IMR-90 (cell line): ENCODE results near the gene ABCA2. TPM values are rescaled to one million over a fixed set of nuclear protein-coding genes. Genes with fewer than 3 reads are reported as not detected.

Experiments used
- ATAC-seq: fragments of 200-7000 bp; cut with Tn5 transposase; 2 replicates; pipeline ENCODE4 v1.9.1; 2020; ENCODE audit warnings: low read depth, mild to moderate bottlenecking, moderate library complexity
- BruUV-seq: library from RNA; stranded (reverse); fragments of 400-500 nt; replicated peaks from 2 replicates; lab custom pipeline; 2021; lab: Mats Ljungman, UMichigan
- CTCF ChIA-PET: fragments of 300-600 bp; formaldehyde crosslinking; extraction: SDS; loops from one replicate; lab custom pipeline; 2021; ENCODE audit warnings: antibody characterized with exemption; lab: Yijun Ruan, JAX
- POLR2A ChIA-PET: fragments of 300-600 bp; sonication (Branson Sonifier 250); formaldehyde crosslinking; loops from one replicate; lab custom pipeline; 2022; ENCODE audit warnings: antibody characterized with exemption; ENCODE audit not compliant: unreplicated experiment; lab: Charles Lee
- DNase-seq: peaks from one replicate; pipeline ENCODE4 v3.0.0; 2013
- H2AFZ ChIP-seq: replicated peaks from 2 replicates; pipeline ENCODE3; 2013; ENCODE audit warnings: low read length, mild to moderate bottlenecking; ENCODE audit not compliant: poor library complexity
- H2AK5ac ChIP-seq: 2 replicates; pipeline ENCODE4 v1.6.1; 2013; ENCODE audit warnings: low read depth, low read length, inconsistent platforms
- H2AK9ac ChIP-seq: replicated peaks from 2 replicates; pipeline ENCODE3; 2013; ENCODE audit warnings: mild to moderate bottlenecking, low read depth, low read length, moderate library complexity; ENCODE audit not compliant: poor library complexity
- H2BK120ac ChIP-seq: 2 replicates; pipeline ENCODE4 v1.6.1; 2013; ENCODE audit warnings: low read depth, low read length, inconsistent platforms
- H2BK15ac ChIP-seq: 3 replicates; pipeline ENCODE4 v1.6.1; 2013; ENCODE audit warnings: low read depth, low read length, inconsistent platforms
- H2BK20ac ChIP-seq: 2 replicates; pipeline ENCODE4 v1.6.1; 2013; ENCODE audit warnings: low read depth, mild to moderate bottlenecking, inconsistent platforms, low read length, moderate library complexity
- H2BK5ac ChIP-seq: 2 replicates; pipeline ENCODE4 v1.6.1; 2013; ENCODE audit warnings: mild to moderate bottlenecking, low read depth, low read length, inconsistent platforms; ENCODE audit not compliant: poor library complexity, severe bottlenecking
- H3K14ac ChIP-seq: replicated peaks from 2 replicates; pipeline ENCODE4 v1.6.1; 2013; ENCODE audit warnings: low read depth, low read length, inconsistent platforms
- H3K18ac ChIP-seq: 2 replicates; pipeline ENCODE4 v1.6.1; 2013; ENCODE audit warnings: low read depth, low read length, control low read depth
- H3K23ac ChIP-seq: 2 replicates; pipeline ENCODE4 v1.6.1; 2013; ENCODE audit warnings: low read depth, low read length, inconsistent platforms
- H3K27ac ChIP-seq: 2 replicates; pipeline ENCODE4 v1.5.1; 2013; ENCODE audit warnings: mild to moderate bottlenecking, control low read depth, low read length; ENCODE audit not compliant: insufficient read depth
- H3K27me3 ChIP-seq: 2 replicates; pipeline ENCODE4 v1.6.1; 2013; ENCODE audit warnings: low read length; ENCODE audit not compliant: control insufficient read depth, insufficient read depth
- H3K36me3 ChIP-seq: 2 replicates; pipeline ENCODE4 v1.6.1; 2013; ENCODE audit warnings: low read length, mixed read lengths; ENCODE audit not compliant: control insufficient read depth, insufficient read depth
- H3K4ac ChIP-seq: 2 replicates; pipeline ENCODE4 v1.6.1; 2013; ENCODE audit warnings: low read depth, low read length, inconsistent platforms
- H3K4me1 ChIP-seq: 2 replicates; pipeline ENCODE4 v1.6.1; 2013; ENCODE audit warnings: low read length, mixed read lengths; ENCODE audit not compliant: control insufficient read depth, insufficient read depth
- H3K4me2 ChIP-seq: 2 replicates; pipeline ENCODE4 v1.6.1; 2013; ENCODE audit warnings: low read depth, mild to moderate bottlenecking, control low read depth, low read length, moderate library complexity
- H3K4me3 ChIP-seq: 2 replicates; pipeline ENCODE4 v1.5.1; 2013; ENCODE audit warnings: low read depth, mild to moderate bottlenecking, control low read depth, low read length, moderate library complexity; ENCODE audit not compliant: insufficient read depth
- H3K56ac ChIP-seq: 2 replicates; pipeline ENCODE4 v1.6.1; 2013; ENCODE audit warnings: low read length, inconsistent platforms; ENCODE audit not compliant: insufficient read depth; ENCODE audit errors: extremely low read depth
- H3K79me1 ChIP-seq, 2 experiments: 2 replicates each; pipeline ENCODE4 v1.6.1; 2013; ENCODE audit warnings: low read length in 2 of 2, inconsistent platforms in 1 of 2, low read depth in 1 of 2
- H3K9ac ChIP-seq: 2 replicates; pipeline ENCODE4 v1.6.1; 2013; ENCODE audit warnings: low read depth, low read length, control low read depth
- H3K9me1 ChIP-seq: 2 replicates; pipeline ENCODE4 v1.6.1; 2013; ENCODE audit warnings: low read length, inconsistent platforms; ENCODE audit not compliant: insufficient read depth
- H3K9me3 ChIP-seq: 2 replicates; pipeline ENCODE4 v1.6.1; 2013; ENCODE audit warnings: low read length; ENCODE audit not compliant: control insufficient read depth, insufficient read depth
- H4K20me1 ChIP-seq: 2 replicates; pipeline ENCODE4 v1.6.1; 2013; ENCODE audit warnings: low read length, inconsistent platforms; ENCODE audit not compliant: insufficient read depth
- H4K5ac ChIP-seq: 2 replicates; pipeline ENCODE4 v1.6.1; 2013; ENCODE audit warnings: mild to moderate bottlenecking, low read depth, low read length, control low read depth
- H4K8ac ChIP-seq, 2 experiments: 2 replicates each; pipeline ENCODE4 v1.6.1; 2013; ENCODE audit warnings: low read depth in 2 of 2, low read length in 2 of 2, control low read depth in 1 of 2, inconsistent platforms in 1 of 2
- H4K91ac ChIP-seq: 2 replicates; pipeline ENCODE4 v1.6.1; 2013; ENCODE audit warnings: low read depth, low read length, inconsistent platforms; ENCODE audit not compliant: insufficient read depth
- CHD1 ChIP-seq: IDR thresholded peaks from 2 replicates; pipeline ENCODE4 v1.6.1; 2012; ENCODE audit warnings: low read depth, low read length, improper control_type of control experiment
- SMC3 ChIP-seq: fragments of 150-350 bp; IDR thresholded peaks from 2 replicates; pipeline ENCODE4 v1.6.1; 2016; ENCODE audit warnings: low read depth, mild to moderate bottlenecking, antibody characterized with exemption, low read length, moderate library complexity
- WGBS, 2 experiments: methylation state at CpG; one replicate each; pipeline versions ENCODE4 v1.1.5 to v1.1.7; 2013; ENCODE audit warnings: missing lambda C conversion rate in 2 of 2; ENCODE audit not compliant: insufficient read length in 1 of 2; ENCODE audit errors: extremely low coverage in 2 of 2; 5-methylcytosine and 5-hydroxymethylcytosine counted together
- dilution Hi-C: fragments of 300-500 bp; cut with HindIII; formaldehyde crosslinking; loops from one replicate; pipeline ENCODE4 v1.14.3; 2018; ENCODE audit warnings: low sequenced_read_pairs; ENCODE audit not compliant: unreplicated experiment
- in situ Hi-C: fragments of 300-500 bp; cut with MboI; formaldehyde crosslinking; loops from 3 replicates; pipeline ENCODE4 v1.14.3; 2019; ENCODE audit warnings: low sequenced_read_pairs, inconsistent platforms, mixed read lengths
- intact Hi-C: fragments of 100-400 bp; cut with micrococcal nuclease; formaldehyde crosslinking; loops from 2 replicates; pipeline ENCODE4 v1.10.0; 2022
- polyA plus RNA-seq, 3 experiments: library from polyadenylated mRNA; depleted of rRNA; stranded (reverse); fragments of >200 nt; gene quantifications; 2 replicates each; pipeline ENCODE4 v1.2.3, GENCODE V29; 2012; ENCODE audit warnings: low replicate concordance in 1 of 3
- total RNA-seq: library from RNA; depleted of rRNA; stranded (reverse); fragments of >200 nt; gene quantifications from 2 replicates; pipeline ENCODE4 v1.2.3, GENCODE V29; 2012
- TF ChIP-seq, protein P1 (sequence below): fragments of 150-350 bp; IDR thresholded peaks from 2 replicates; pipeline ENCODE4 v1.6.1; 2017; ENCODE audit warnings: mild to moderate bottlenecking, antibody characterized with exemption, low read length, low read depth

Gene ABCA2
- total and polyA plus RNA-seq, 2 of the 4 experiments (the other 2 are of a cell fraction) = 3.8 to 46.0 TPM

DNA sequence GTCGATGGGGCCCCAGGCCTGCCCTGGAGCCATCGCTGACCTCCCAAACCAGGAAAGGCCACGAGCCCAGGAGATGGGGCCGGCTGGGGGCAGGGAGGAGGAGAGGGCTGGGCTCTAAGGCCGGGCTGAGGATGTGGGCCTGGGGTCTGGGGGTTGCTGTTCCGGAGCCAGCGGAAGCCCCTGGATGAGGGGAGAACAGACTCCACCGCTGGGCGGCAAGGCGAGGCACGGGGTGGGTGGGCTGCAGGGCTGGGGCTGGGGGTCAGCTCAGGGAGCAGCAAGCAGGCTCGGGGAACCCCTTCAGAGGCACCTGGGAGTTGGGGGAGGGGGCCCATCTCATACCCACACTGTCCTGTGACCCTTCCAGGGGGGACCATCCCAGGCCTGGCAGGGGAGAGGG, 64.3 kb downstream of the ABCA2 start:
- dilution Hi-C loops = no loop called here
- in situ Hi-C loops = no loop called here
- Histone ChIP-seq H3K79me1 (no peaks in the 10 kb centered on the region), H3K23ac (no peak overlapping the region), H3K18ac (no peak overlapping the region), H3K9me3 (no peaks in the 10 kb centered on the region), H4K20me1 (no peaks in the 10 kb centered on the region), H3K4me2 (no peak overlapping the region), H2AK5ac (no peak overlapping the region), H3K14ac (no peak overlapping the region), H3K4me3 (no peak overlapping the region), H3K9ac (no peak overlapping the region), H3K56ac (no peak overlapping the region), H3K27ac (no peak overlapping the region), H2BK15ac (no peak overlapping the region), H2BK5ac (no peak overlapping the region), H3K4me1 (no peaks in the 10 kb centered on the region), H3K4ac (no peak overlapping the region), H4K8ac (no peak overlapping the region), H3K36me3 (no peaks in the 10 kb centered on the region), H2AK9ac (no peak overlapping the region), H4K91ac (no peak overlapping the region), H3K9me1 (peaks cover 2% of the 10 kb centered on the region; the same call in 1 of the 2 replicates), H2AFZ (no peak overlapping the region), H2BK120ac (no peak overlapping the region), H2BK20ac (no peak overlapping the region), H3K27me3 (peaks cover 21% of the 10 kb centered on the region), H4K5ac (no peak overlapping the region)
- no peak for ATAC-seq
- WGBS, 2 experiments = 62% methylated on average over 5 of the region's 12 CpGs; no CpG with 5 or more reads in 1 of the 2 experiments
- POLR2A ChIA-PET = no interaction called here
- CTCF ChIA-PET = no interaction called here
- TF ChIP-seq SMC3 (no peak), CHD1 (no peak)
- TF ChIP-seq, protein P1, sequence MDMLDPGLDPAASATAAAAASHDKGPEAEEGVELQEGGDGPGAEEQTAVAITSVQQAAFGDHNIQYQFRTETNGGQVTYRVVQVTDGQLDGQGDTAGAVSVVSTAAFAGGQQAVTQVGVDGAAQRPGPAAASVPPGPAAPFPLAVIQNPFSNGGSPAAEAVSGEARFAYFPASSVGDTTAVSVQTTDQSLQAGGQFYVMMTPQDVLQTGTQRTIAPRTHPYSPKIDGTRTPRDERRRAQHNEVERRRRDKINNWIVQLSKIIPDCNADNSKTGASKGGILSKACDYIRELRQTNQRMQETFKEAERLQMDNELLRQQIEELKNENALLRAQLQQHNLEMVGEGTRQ = no peak
- intact Hi-C loops = no loop called here
- BruUV-seq = no TSS peak
- DNase-seq = no peak
